B cell (primary cell): Measurements from ENCODE around the gene FBXL16. TPM values are rescaled to one million over a fixed set of nuclear protein-coding genes. Genes with fewer than 3 reads are reported as not detected.

Source experiments
- ATAC-seq: fragments of 200-7000 bp; cut with Tn5 transposase; one replicate; pipeline ENCODE4 v1.10.0; 2021; ENCODE audit warnings: low read depth, mild to moderate bottlenecking, moderate number of reproducible peaks, moderate library complexity
- CTCF ChIA-PET: fragments of 350-600 bp; sonication (Branson Sonifier 250); formaldehyde crosslinking; loops from one replicate; lab custom pipeline; 2021; ENCODE audit warnings: antibody characterized with exemption, inconsistent platforms; lab: Charles Lee
- POLR2A ChIA-PET: fragments of 350-600 bp; sonication (Branson Sonifier 250); formaldehyde crosslinking; loops from one replicate; lab custom pipeline; 2021; ENCODE audit warnings: antibody characterized with exemption; lab: Charles Lee
- DNase-seq: peaks from one replicate; pipeline ENCODE4 v3.0.0; 2013
- H2AFZ ChIP-seq: 2 replicates; pipeline ENCODE4 v1.6.1; 2012; ENCODE audit warnings: mild to moderate bottlenecking, low read depth, low read length; ENCODE audit not compliant: insufficient read depth, poor library complexity, severe bottlenecking
- H3K27ac ChIP-seq, 2 donors: 1 replicate in 1 of 2; 2 replicates in 1 of 2; pipeline ENCODE4 v1.5.1; 2012 to 2013; ENCODE audit warnings: low read length in 2 of 2, mild to moderate bottlenecking in 2 of 2, moderate library complexity in 1 of 2
- H3K27me3 ChIP-seq, 4 experiments: fragments of 200-600 bp in 1 of 4; sonication (generic) in 1 of 4; replicated peaks in 1 of 4; 1 replicate in 2 of 4; 2 replicates in 2 of 4; pipeline versions ENCODE4 v1.6.1 to v1.7.0; 2013 to 2016; ENCODE audit warnings: low read length in 3 of 4, mild to moderate bottlenecking in 2 of 4, mixed read lengths in 1 of 4, moderate library complexity in 1 of 4; ENCODE audit not compliant: insufficient read depth in 4 of 4, control insufficient read depth in 3 of 4; ENCODE audit errors: control extremely low read depth in 1 of 4
- H3K36me3 ChIP-seq, 2 experiments: replicated peaks in 1 of 2; 1 replicate in 1 of 2; 2 replicates in 1 of 2; pipeline versions ENCODE4 v1.6.1 to v1.7.1; 2013; ENCODE audit warnings: low read length in 1 of 2; ENCODE audit not compliant: insufficient read depth in 2 of 2, control insufficient read depth in 1 of 2; ENCODE audit errors: control extremely low read depth in 1 of 2, extremely low read depth in 1 of 2
- H3K4me1 ChIP-seq, 2 donors: fragments of 200-600 bp in 1 of 2; sonication (generic) in 1 of 2; 1 replicate in 1 of 2; 2 replicates in 1 of 2; pipeline versions ENCODE4 v1.5.1 to v1.6.1; 2013 to 2017; ENCODE audit warnings: low read length in 2 of 2; ENCODE audit not compliant: control insufficient read depth in 2 of 2, insufficient read depth in 2 of 2
- H3K4me2 ChIP-seq: replicated peaks from 2 replicates; pipeline ENCODE3; 2012; ENCODE audit warnings: mild to moderate bottlenecking, low read depth, low read length; ENCODE audit not compliant: poor library complexity, severe bottlenecking
- H3K4me3 ChIP-seq, 5 experiments: fragments of 200-600 bp in 1 of 5; sonication (generic) in 1 of 5; 1 replicate in 3 of 5; 2 replicates in 2 of 5; pipeline versions ENCODE4 v1.5.1 to v1.7.0; 2011 to 2016; ENCODE audit warnings: low read length in 4 of 5, mild to moderate bottlenecking in 4 of 5, low read depth in 2 of 5, control low read depth in 1 of 5, moderate library complexity in 1 of 5; ENCODE audit not compliant: insufficient read depth in 1 of 5; ENCODE audit errors: control extremely low read depth in 1 of 5, extremely low read depth in 1 of 5
- H3K79me2 ChIP-seq: fragments of 200-600 bp; sonication (generic); one replicate; pipeline ENCODE4 v1.6.0; 2016; ENCODE audit warnings: low read length; ENCODE audit not compliant: control insufficient read depth, insufficient read depth
- H3K9ac ChIP-seq: fragments of 200-600 bp; sonication (generic); 2 replicates; pipeline ENCODE4 v1.6.1; 2017; ENCODE audit warnings: mild to moderate bottlenecking, low read length, moderate library complexity
- H3K9me3 ChIP-seq, 3 donors: one replicate each; pipeline versions ENCODE4 v1.6.1 to v1.7.1; 2013; ENCODE audit warnings: low read length in 2 of 3; ENCODE audit not compliant: control insufficient read depth in 2 of 3, insufficient read depth in 1 of 3; ENCODE audit errors: control extremely low read depth in 1 of 3
- H4K20me1 ChIP-seq: 2 replicates; pipeline ENCODE4 v1.6.0; 2012; ENCODE audit warnings: mild to moderate bottlenecking, low read length; ENCODE audit not compliant: insufficient read depth, control insufficient read depth, poor library complexity, severe bottlenecking
- H3K27ac Mint-ChIP-seq: one replicate; pipeline ENCODE4 v1.8.0; 2021; ENCODE audit warnings: mixed read lengths
- H3K27me3 Mint-ChIP-seq: one replicate; pipeline ENCODE4 v1.8.0; 2021; ENCODE audit warnings: mixed read lengths
- H3K4me1 Mint-ChIP-seq: one replicate; pipeline ENCODE4 v1.8.0; 2021; ENCODE audit warnings: mixed read lengths
- H3K4me3 Mint-ChIP-seq: one replicate; pipeline ENCODE4 v1.8.0; 2021; ENCODE audit warnings: mixed read lengths
- H3K9me3 Mint-ChIP-seq: one replicate; pipeline ENCODE4 v1.8.0; 2022; ENCODE audit warnings: mixed read lengths; ENCODE audit not compliant: insufficient read depth
- CTCF ChIP-seq: fragments of 200-600 bp; IDR thresholded peaks from one replicate; pipeline ENCODE4 v1.8.0; 2022; ENCODE audit warnings: antibody characterized with exemption, mild to moderate bottlenecking
- EZH2 ChIP-seq: IDR thresholded peaks from 2 replicates; pipeline ENCODE4 v1.6.1; 2012; ENCODE audit warnings: borderline replicate concordance, low read depth, mild to moderate bottlenecking, moderate library complexity, low read length; ENCODE audit not compliant: insufficient read depth, poor library complexity, severe bottlenecking
- WGBS: methylation state at CpG from one replicate; pipeline ENCODE4 v1.1.5; 2013; ENCODE audit warnings: missing lambda C conversion rate; ENCODE audit not compliant: insufficient coverage; 5-methylcytosine and 5-hydroxymethylcytosine counted together
- intact Hi-C: fragments of 100-400 bp; cut with micrococcal nuclease; formaldehyde crosslinking; loops from one replicate; pipeline ENCODE4 v1.10.0; 2022
- polyA plus RNA-seq: library from polyadenylated mRNA; depleted of rRNA; stranded (reverse); fragments of >200 nt; gene quantifications from 2 replicates; pipeline ENCODE4 v1.2.3, GENCODE V29; 2012
- total RNA-seq, 2 donors: library from RNA; stranded (reverse); fragments of 120-200 nt in 1 of 2; gene quantifications; 1 replicate in 1 of 2; 2 replicates in 1 of 2; pipeline versions ENCODE4 v1.2.3 to v1.2.4, GENCODE V29; 2013 to 2022

Gene FBXL16
- total and polyA plus RNA-seq, 2 donors (not counting 1 experiment from before 2014, with no cell fraction given) = 2.2 to 5.8 TPM

- peaks cover 31% of the 10 kb centered on the region for H4K20me1 ChIP-seq
- H3K4me3 Mint-ChIP-seq = peak overlapping the region; percentile 80
- peaks cover 28 to 63% of the 10 kb centered on the region in 2 donors for H3K4me1 ChIP-seq
- peak overlapping the region; percentile 85 for H2AFZ ChIP-seq
- peaks cover 39% of the 10 kb centered on the region for H3K4me1 Mint-ChIP-seq
- peaks cover 0 to 17% of the 10 kb centered on the region in 2 experiments for H3K36me3 ChIP-seq
- WGBS = 56% methylated on average over 44 of the region's 44 CpGs
- peak overlapping the region; percentile 22 to 84 (median 65) for H3K4me3 ChIP-seq
- H3K9me3 ChIP-seq = peaks cover 0 to 7% (median 0%) of the 10 kb centered on the region in 3 donors
- H3K27ac Mint-ChIP-seq = peak overlapping the region; percentile 65
- peak overlapping the region in 1 of 2 donors; percentile 81 for H3K27ac ChIP-seq
- TF ChIP-seq EZH2 (no peak), CTCF (no peak)
- ATAC-seq (no peak), DNase-seq (peak; percentile 51)
- H3K79me2 ChIP-seq = peaks cover 33% of the 10 kb centered on the region
- peak overlapping the region; percentile 67 for H3K9ac ChIP-seq
- no peaks in the 10 kb centered on the region for H3K9me3 Mint-ChIP-seq
- H3K4me2 ChIP-seq = peak overlapping the region; percentile 99
- CTCF ChIA-PET = interaction anchor here (0.8 to 1.4 kb wide), 3 partner anchors 9 to 45 kb away, joined by 3 to 7 read pairs (median 3); partner anchors contain the start of genes METTL26, RHOT2 and WDR24
- H3K27me3 ChIP-seq = peaks cover 0 to 13% (median 5%) of the 10 kb centered on the region in 4 experiments
- intact Hi-C loops = loop anchor here (5.0 kb wide), 1 partner anchor 41 kb away; the partner anchor contains the start of gene ANTKMT
- POLR2A ChIA-PET = interaction anchor here (0.8 to 1.1 kb wide), 2 partner anchors 9 to 155 kb away, joined by 3 to 6 read pairs; partner anchors contain the start of gene WDR24
- no peaks in the 10 kb centered on the region for H3K27me3 Mint-ChIP-seq
Observed at GRCh38 chr16:680967-681745, 24.4 kb downstream of the FBXL16 start.
